ENCODE results near the gene GRAP2.
"Not testable (repeated sequence)": the region's sequence is repeated elsewhere in the genome, so short reads cannot be mapped to it uniquely, and the experiment has no call there.

GRAP2 gene

DNA sequence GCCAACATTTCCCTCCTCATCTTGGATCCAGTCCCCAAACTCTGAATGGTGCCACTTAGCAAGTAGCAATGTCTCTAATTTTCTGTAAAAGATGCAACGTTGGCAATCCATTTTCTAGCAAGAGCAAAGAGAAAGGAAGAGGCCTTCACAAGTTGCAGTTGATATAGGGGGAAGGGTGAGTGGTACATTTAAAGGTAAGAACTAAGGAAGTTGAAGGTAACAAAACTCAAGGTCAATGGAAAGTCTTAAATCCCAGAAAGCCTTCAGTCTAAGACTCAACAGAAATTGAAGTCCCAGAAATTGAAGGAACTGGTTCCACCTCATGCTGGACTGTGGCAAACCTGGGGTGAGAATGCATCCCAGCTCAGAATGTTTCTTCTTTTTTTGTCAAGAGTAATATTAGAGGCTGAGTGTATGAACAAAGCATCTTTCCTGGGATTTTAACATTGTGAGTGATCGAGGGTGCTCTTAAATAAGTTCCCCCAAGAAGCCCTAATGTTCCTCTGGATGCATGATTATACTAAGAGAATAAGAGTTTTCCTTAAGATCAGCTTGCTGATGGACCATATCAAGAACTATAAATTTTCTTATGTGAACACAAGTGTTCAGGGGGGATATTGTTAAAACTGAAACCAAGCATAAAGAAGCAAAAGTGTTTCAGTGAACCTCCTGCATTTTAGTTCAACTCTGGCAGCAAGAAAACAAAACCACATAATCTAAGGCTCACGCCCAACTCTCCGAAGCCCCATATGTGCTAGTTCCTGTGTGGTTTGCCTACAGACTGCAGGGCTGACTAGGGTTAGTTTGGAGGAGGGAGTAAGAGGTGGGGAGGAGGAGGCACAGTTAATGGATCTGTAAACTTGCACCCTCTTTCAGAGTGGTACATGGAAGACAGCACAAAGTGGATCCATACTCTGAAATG is at the start of gene GRAP2:
Gene GRAP2 (plus strand): TSS at position 779 of the 922 bp plus-strand sequence. CDS start 46,023 bp downstream, outside the sequence.
- DNase-seq (ENCODE audit: low read depth in 2 of 2), result peak; percentile 42 to 45

DNA sequence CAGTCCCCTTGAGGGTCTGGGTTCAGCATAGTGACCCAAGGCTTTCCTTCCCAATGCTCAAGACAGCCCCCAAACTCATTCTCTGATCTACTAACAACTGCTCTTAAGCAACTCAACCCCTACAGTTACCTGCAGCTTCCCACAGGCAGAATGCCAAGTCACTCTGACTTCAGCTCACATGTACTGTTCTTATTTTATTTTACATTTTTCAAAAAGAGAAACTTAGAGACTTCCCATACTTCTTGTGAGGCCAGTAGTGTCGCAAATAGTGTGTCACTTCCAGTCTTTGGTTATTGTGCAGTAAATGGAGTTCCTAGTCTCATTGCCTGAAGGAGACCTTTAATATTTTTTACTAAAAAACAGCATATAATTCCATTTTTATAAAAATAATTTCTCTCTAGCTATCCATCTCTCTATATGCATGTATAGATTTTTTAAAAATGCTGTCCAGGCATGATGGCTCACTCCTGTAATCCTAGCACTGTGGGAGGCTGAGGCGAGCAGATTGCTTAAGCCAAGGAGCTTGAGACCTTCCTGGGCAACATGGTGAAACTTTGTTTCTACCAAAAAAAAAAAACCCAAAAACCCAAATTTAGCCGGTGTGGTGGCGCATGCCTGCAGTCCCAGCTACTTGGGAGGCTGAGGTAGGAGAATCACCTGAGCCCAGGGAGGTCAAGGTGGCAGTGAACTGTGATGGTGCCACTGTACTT is 49.1 kb upstream of the GRAP2 start:
- DNase-seq (ENCODE audit: low read depth in 2 of 2), result no peak

- no peak for DNase-seq (ENCODE audit: low read depth in 2 of 2)
These were observed 48.1 kb upstream of the GRAP2 start for GRCh38 chr22:39852799-39853198.

DNA sequence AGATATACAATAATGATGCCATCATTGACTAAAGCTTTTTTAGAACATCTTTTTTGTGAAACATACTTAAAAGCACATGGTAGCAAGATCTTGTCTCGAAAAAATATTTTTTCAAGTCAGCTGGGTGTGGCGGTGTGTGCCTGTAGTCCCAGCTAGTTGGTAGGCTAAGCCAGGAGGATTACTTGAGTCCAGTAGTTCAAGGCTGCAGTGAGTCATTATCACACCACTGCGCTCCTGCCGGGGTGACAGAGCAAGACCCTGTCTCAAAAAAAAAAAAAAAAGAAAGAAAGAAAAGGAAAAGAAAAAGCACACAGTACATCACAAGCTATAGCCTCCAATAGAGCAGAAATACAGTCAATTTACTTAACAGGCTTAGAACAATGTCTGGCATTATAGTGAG is 44.3 kb upstream of the GRAP2 start:
- DNase-seq (ENCODE audit: low read depth in 2 of 2), result no peak

DNA sequence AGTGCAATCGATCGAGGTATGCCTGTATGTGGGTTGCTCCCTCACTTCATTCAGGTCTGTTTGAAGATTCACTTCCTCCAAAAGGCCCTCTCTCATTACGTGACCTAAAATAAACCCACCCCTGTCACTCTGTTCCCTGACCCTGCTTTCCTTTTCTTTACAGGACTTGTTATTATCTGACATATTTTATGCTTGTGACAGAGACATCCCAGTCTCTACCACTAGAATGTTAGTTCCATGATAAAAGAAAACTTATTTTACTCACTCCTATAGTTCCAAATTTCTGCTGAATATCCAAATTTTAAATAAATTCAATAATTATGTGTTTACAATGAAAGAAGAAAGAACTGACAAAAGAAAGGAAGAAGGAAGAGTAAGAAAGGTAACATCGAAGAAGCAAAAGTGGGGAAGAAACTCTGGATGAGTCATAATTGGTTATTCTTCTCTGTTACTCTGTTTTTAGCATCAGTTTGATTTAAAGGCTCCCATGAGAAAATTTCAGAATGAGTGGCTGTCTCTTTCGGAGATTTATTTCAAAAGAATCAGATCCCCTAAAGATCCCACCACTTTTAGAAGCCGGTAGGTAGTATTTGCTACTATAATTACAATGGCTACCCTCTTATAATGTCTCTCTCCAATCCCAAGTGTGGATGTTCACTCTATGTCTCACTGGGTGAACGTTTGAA is 40.8 kb upstream of the GRAP2 start:
- DNase-seq (ENCODE audit: low read depth in 2 of 2), result no peak

GRCh38 chr22:39868741-39869140 is 32.1 kb upstream of the GRAP2 start:
- DNase-seq (ENCODE audit: low read depth in 2 of 2), result no peak

GRCh38 chr22:39869797-39870196 is 31.1 kb upstream of the GRAP2 start:
- not testable (repeated sequence) for DNase-seq (ENCODE audit: low read depth in 2 of 2)

GRCh38 chr22:39871008-39871798 is 29.7 kb upstream of the GRAP2 start:
- DNase-seq (ENCODE audit: low read depth in 2 of 2), result no peak

DNA sequence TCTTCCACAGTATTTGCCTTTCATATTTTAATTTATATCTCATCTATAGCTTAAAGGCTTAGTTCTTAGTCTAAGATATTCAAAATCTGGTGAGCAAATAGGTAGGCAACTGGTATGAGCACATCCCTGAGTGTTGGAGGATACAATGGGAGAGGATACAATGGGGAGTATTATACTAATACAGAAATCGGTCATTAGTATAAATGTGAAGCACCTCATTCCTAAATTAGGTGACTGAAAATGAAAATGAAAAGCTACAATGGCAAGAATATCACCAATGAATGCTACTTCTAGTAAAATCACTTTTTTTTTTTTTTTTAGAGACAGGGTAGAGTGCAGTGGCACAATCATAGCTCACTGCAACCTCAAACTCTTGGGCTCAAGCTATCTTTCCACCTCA is 28.3 kb upstream of the GRAP2 start:
- DNase-seq (ENCODE audit: low read depth in 2 of 2), result no peak

GRCh38 chr22:39873965-39874364 is 26.9 kb upstream of the GRAP2 start:
- DNase-seq (ENCODE audit: low read depth in 2 of 2), result no peak

DNA sequence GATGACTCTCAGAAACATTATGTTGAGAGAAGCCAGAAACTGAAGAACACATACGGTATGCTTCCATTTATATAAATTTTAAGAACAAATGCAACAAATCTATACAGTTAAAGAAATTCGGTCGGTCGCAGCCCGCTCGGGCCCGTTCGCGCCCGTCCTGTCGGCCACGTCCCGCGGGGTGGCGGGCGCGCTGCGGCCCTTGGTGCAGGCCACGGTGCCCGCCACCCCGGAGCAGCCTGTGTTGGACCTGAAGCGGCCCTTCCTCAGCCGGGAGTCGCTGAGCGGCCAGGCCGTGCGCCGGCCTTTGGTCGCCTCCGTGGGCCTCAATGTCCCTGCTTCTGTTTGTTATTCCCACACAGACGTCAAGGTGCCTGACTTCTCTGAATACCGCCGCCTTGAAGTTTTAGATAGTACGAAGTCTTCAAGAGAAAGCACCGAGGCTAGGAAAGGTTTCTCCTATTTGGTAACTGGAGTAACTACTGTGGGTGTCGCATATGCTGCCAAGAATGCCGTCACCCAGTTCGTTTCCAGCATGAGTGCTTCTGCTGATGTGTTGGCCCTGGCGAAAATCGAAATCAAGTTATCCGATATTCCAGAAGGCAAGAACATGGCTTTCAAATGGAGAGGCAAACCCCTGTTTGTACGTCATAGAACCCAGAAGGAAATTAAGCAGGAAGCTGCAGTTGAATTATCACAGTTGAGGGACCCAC is 25.6 kb upstream of the GRAP2 start:
- not testable (repeated sequence) for DNase-seq (ENCODE audit: low read depth in 2 of 2)

- no peak for DNase-seq (ENCODE audit: low read depth in 2 of 2)
These were observed 23.6 kb upstream of the GRAP2 start for GRCh38 chr22:39877079-39877845.

GRCh38 chr22:39880722-39881121 is 20.2 kb upstream of the GRAP2 start:
- DNase-seq (ENCODE audit: low read depth in 2 of 2), result no peak

DNA sequence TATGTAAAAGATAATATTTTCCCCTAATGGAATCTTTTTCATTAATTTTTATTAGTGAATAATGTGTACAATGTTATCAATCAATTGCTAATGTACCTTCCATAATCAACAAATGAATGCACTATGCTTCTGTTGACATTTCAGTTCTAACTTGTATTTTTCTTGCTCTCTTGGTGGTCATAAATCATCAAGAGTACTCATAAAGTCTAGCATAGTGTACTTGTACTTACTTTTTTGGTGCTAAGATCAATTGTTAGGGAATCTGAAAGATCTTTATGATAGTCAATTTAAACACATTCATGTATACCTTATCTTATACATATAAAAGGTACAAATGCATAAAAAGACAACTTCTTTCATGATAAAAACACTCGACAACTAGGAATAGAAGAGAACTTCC is 17.8 kb upstream of the GRAP2 start:
- DNase-seq (ENCODE audit: low read depth in 2 of 2), result no peak

- DNase-seq (ENCODE audit: low read depth in 2 of 2), result not testable (repeated sequence)
These were observed 11.0 kb upstream of the GRAP2 start for GRCh38 chr22:39889924-39890323.

DNA sequence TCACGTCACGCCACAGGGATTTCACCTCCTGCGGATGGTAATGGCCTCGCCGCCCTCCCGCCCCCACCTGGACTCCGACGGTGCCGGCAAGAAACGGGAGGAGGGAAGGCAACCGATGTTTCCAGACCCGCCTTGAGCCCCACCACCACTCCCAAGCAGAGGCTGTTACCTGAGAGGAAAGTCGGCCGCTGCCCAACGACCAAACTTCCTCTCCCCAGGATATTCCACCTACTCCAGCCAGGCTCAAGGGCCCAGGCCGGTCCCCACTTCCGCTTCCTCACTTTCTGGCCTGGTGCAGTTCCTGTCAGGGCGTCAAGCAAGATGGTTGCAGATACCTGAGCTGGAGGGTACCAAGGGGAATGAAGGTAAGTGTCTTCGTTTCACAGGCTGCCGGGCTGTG is 7.4 kb upstream of the GRAP2 start, which contains the start of gene ENTHD1:
Gene ENTHD1 (minus strand): TSS at position 235 of the 400 bp plus-strand sequence. CDS start 6,012 bp downstream, outside the sequence.
- no peak for DNase-seq (ENCODE audit: low read depth in 2 of 2)

- DNase-seq (ENCODE audit: low read depth in 2 of 2), result no peak
These were observed 6.3 kb upstream of the GRAP2 start for GRCh38 chr22:39894554-39895092.

DNA sequence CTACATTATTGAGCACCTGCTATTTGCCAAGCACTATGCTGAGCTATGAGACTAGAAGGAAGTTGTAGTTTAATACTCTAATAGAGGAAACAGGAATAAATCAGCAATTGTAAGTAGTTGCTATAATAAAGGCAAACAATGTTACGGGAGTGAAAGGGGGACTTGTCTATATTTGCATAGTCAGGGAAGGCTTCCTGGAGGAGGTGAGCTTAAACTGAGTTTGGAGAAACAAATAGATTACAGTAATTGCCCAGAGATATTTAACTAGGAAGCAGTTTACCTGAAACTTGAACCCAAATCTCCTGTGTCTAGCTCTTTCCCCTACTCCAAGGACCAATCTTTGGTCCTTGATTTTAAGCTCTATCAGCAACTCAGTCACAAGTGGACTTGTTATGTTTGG is 5.2 kb upstream of the GRAP2 start:
- DNase-seq (ENCODE audit: low read depth in 2 of 2), result no peak

DNA sequence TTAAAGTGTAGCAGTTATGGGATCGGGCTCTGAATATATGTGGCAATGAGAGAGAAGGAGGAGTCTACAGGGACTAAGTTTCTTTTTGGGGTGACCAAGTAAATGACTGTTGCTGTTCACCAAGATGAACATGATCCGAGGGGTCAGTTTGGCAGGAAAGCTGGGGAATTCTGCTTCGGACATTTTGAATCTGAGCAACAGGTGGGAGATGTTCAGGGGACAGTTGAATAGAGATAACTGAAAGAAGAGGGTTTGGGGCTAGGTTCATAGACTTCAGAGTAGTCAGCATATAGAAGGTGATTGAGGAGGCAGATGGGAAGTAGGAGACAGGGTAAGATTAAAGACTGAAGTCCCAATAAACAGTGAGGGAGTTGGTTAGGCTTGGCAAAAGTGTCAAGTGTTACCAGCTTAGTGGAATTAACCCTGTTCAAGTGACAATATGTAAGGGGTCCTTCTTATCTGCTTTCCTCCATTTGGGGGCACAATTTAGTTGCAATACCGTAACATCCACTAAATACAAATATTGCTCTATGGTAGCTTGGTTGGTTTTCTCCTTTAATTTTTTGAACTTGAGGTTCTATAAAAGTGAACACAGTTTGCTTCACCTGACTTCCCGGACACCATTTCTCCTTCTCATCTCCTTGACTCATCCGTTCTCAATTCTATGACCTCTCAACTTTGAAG is 4.4 kb upstream of the GRAP2 start:
- DNase-seq (ENCODE audit: low read depth in 2 of 2), result no peak

Data from stimulated activated CD8-positive, alpha-beta memory T cell treated with anti-CD3 and anti-CD28 coated beads, Interleukin-2, amount 100 ng/mL, for 1 hour (primary cell).